CD4-positive, alpha-beta T cell treated with Interleukin-6 for 4 hours (primary cell): ENCODE measurements around the gene SPTBN1.

Experiments
- DNase-seq: peaks from one replicate; pipeline ENCODE4 v3.0.0-alpha.2; 2020; ENCODE audit warnings: mixed read lengths

Gene SPTBN1

DNA sequence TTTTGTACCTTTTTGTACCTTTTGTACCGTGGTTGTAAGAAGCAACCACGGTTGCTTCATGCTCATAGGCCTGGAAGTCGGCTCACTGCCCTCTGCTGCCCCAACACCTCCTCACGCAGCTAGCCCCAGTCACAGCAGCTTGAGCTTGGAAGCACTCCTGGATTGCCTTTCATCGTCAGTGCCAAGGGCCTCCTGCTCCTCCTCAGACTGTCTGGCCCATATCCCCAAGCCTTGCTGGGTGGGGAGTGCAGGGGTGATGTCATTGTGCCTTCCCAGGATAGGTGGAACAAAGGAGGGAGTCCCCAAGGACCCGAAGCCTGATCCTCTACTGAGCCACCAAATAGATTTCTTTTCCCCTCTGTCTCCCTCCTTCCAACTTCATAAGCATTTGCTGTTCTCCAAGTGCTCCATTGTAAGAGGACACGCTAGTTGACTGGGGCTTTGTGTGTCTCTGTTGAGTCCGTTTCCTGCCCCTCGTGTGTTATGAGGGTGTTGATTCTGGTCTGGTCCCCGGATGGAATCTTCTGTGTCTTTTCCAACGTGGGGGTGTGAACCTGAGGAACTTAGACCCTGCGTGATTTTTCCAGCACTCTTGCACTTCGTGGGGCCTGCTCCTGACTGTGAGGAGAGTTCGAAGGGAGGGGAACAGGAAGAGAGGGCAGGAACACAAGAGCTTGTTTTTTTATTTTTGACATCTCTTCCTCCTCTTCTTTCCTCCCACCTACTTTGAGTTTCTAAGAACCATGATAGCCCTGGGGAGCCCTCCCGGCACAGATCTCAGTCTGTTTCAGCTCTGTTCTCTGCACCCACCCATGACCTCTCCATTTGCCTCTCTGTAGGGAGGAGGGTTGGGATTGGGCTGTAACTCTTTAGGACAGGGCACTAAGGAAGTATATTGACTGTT, 140.1 kb downstream of the SPTBN1 start:
- peak; percentile 44 for DNase-seq

DNA sequence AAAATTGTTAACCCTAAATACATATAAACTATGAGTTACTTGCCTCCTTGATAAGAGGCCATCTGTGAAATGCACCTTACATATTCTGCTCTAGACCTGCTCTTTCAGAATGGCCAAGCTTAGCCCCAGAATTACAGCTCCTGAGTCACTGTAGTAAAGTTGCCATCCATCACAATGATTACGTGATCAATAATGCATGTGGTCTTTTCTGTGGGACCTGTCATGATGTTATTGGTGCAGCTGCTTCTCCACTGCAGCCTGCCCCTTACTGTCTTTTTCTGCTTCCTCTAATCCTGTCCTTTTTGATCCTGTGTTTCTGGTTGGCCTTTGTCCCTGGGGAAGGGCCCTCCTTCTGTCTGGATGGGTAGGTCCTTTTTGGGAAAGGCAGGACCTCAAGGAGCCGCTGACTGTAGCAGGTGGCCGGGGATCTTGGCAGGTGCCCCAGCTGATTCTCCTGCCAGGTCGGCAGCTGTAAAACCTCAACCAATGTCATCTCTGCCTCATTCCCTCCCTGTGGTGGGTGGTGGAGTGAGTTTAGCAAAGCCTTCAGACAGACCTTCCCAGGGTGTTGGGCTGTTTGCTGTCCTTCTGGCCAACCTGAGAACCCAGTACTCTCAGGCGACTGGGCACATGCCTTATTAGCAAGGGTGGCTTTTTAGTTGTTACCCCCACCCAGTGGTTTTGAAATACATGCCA, 141.2 kb downstream of the SPTBN1 start:
- DNase-seq = peak; percentile 42

DNA sequence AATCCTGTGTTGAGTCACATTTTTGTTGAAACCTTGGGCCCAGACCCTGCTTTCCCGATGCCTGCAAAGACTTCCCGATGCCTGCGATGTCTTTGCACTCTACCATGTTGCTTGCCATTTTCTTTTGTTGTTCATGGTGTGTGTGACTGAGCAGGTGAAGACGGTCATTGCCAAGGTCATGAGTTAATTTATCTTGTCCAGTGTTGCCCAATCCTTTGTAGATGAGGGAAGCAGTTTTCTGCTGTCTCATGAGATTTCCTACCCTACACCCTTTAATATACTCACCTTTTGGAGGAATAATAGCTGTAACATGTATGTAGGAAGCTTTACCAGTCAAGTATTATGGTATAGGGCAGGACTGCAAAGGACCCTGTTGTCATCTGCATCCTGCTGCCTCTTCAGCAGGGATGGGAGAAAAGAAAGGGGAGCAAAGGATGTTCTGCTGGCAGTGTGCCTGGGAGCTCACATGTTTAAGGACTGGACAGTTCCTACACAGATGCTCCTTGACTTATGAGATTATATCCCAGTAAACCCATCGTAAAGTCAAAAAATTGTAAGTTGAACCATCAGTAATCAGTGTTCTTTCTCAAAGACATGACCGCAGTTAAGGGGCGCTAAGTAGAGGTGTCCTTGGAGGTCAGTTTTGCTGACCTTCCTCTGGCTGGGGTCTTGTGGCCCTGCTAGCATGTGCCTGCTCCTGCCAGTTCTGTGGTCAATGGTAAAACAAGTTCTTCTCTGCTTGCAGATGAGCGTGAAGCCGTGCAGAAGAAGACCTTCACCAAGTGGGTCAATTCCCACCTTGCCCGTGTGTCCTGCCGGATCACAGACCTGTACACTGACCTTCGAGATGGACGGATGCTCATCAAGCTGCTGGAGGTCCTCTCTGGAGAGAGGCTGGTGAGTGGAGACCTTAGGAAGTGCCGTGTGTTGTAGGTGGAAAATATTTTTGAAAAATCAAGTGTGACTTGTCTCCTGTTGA, 142.5 kb downstream of the SPTBN1 start:
- DNase-seq = no peak

- no peak for DNase-seq
Observed at GRCh38 chr2:54599326-54599710, 143.2 kb downstream of the SPTBN1 start.

- no peak for DNase-seq
Observed at GRCh38 chr2:54599914-54600313, 143.8 kb downstream of the SPTBN1 start.

DNA sequence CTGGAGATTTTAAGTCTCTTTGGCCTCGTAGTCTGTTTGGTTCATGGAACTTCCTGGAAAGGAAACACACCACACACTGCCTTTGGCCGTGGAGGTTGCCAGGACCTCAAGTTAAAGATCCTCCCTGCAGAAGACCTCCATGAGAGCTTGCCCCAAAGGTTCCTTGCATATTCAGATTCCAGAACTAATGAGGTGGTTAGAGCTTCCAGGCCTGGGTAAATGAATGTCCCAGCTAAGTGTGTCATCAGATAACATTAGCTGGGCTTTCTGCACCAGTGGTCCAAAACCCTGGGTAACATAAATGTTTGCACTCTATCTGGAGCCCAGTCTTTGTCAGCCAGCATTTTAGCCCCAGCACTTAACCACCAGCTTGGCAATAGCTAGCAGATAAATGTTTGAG, 145.2 kb downstream of the SPTBN1 start:
- DNase-seq = no peak

- DNase-seq = no peak
Observed at GRCh38 chr2:54602736-54603322, 146.7 kb downstream of the SPTBN1 start.

DNA sequence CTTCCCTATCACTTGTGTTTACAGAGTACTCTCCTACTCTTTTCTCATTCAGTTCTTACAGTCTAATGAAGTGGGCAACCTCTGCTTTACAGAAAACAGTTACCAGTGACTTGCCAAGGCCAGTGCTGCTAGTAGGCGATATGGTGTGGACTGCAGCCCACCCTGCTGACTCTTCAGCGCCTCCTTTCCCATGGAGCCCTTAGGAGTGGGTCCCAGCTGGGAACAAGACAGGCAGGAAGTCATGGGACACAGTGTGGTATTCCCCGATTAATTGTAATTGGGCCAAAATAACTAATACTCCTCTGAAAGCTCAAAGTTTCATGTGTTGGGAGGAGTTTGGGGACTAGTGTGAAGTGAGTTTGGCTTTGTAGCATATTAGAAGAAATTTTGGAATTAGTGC, 147.2 kb downstream of the SPTBN1 start:
- DNase-seq = no peak

GRCh38 chr2:54603796-54604195, 147.7 kb downstream of the SPTBN1 start:
- no peak for DNase-seq

GRCh38 chr2:54604871-54605270, 148.7 kb downstream of the SPTBN1 start:
- DNase-seq = peak; percentile 42

DNA sequence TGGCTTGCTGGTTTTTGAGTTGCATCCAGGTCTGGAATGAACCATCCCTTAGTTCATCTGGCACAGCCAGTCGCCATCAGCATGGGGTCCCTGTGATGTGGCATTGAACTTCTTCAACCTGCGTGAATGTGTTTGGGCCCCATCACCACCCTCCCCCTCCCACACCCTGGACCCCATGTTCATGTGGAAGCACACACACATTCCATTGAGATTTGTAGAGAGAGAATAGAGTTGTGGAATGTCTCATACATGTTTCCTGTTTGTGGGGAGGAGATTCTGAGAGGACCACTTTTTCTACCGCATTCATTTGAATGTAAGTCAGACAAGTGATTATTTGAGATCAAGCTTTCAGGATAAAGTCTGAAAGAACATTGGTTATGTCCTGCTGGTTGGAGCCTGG, 149.7 kb downstream of the SPTBN1 start:
- DNase-seq = no peak

- peak; percentile 66 for DNase-seq
Observed at GRCh38 chr2:54606393-54606958, 150.3 kb downstream of the SPTBN1 start.

DNA sequence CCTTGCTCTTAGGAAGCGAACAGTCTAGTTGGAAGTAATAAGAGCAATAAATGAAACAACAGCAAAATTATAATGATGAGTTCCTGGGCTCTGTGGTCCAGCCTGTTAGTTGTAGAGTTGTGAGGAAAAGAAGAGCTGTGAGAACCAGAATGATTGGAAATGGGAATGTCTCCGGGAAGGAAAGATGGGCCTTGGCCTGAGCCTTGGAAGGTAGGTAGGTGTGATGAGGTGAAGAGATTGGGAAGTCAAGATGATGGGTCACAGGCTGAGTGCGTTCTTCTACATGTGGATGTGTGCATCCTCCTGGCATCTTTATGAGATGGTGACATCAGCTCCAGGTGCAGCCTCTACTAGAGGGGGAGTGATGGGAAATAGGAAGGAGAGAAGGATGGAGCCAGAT, 152.1 kb downstream of the SPTBN1 start:
- no peak for DNase-seq

- DNase-seq = no peak
Observed at GRCh38 chr2:54609241-54609640, 153.1 kb downstream of the SPTBN1 start.

DNA sequence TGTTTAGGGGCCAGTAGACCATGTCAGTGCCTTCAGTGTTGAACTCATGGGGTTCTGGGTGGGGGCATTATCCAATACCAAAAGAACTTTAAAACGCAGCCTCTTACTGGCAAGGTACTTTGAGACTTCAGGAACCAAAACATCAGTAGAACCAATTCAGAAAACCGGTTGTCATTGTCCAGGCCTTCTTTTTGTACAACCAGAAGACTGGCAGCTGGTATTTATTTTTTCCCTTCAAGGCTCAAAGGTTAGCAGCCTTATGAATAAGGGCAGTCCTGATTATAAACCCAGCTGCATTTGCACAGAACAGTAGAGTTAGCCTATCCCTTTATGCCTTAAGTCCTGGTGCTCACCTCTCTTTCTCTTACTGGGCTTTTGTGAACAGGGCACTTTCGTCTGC, 153.5 kb downstream of the SPTBN1 start:
- no peak for DNase-seq

DNA sequence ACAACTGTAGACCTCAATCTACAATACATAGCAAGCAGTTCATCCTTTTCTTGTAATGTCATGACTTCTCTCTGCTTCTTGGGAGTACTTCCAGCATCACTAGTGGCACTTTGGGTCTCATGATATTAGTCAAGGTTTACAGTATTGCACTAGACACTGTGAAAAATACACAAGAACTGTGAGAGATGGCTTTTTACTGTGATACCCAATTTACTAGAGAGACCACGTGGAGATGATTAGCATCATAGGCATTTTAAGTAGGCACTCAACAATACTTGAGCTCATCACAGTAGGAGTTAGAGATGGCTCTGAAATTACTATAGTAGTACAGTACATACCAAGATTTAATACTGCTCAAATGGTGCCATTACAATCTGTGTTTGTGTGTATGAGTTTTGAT, 154.6 kb downstream of the SPTBN1 start:
- DNase-seq = no peak

- DNase-seq = no peak
Observed at GRCh38 chr2:54611830-54612545, 155.9 kb downstream of the SPTBN1 start.

DNA sequence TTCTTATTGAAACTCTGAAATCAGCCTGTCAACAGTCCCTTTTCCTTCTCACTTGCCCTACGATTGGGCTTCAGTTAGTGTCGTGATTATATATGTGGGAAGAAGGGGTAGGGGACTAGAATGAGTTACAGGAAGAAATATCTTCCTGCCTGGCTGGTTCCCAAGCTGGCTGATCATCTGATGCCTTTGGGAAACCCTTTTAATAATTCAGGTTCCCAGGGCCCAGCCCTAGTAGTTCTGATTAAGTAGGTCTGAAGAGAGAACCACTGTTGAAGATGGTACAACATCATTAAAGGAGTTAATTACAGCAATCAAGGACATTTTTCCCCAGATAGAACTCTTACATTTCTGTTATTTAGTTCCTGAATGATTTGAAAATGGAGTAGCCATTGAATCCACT, 157.3 kb downstream of the SPTBN1 start:
- DNase-seq = no peak

GRCh38 chr2:54613794-54614257, 157.7 kb downstream of the SPTBN1 start:
- no peak for DNase-seq

DNA sequence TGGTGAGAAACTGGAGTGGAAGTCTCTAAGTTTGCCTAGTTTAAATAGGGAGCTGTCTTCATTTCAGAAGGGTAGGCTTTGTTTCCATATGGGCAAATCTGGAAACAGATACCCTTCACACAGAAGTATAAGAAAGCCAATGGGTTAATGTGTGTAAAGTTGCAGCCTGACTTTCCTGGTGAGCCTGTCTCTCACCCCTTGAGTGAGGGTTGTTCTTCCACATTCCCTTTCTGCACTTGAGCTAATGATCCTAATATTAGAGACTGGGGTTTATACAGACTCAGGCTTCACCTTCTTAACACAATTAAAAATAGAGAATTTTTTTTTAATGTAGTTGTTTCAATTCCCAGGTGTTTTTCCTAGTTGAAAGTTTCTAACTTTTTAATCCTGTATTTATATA, 158.7 kb downstream of the SPTBN1 start:
- no peak for DNase-seq

- no peak for DNase-seq
Observed at GRCh38 chr2:54615832-54616534, 159.9 kb downstream of the SPTBN1 start.
